ENCODE results near the gene KCNJ10. TPM values are rescaled to one million over a fixed set of nuclear protein-coding genes. Genes with fewer than 3 reads are reported as not detected.

Gene KCNJ10
- polyA plus RNA-seq, 1 donor (not counting 4 experiments of a cell fraction or from before 2014, with no cell fraction given), result not detected

DNA sequence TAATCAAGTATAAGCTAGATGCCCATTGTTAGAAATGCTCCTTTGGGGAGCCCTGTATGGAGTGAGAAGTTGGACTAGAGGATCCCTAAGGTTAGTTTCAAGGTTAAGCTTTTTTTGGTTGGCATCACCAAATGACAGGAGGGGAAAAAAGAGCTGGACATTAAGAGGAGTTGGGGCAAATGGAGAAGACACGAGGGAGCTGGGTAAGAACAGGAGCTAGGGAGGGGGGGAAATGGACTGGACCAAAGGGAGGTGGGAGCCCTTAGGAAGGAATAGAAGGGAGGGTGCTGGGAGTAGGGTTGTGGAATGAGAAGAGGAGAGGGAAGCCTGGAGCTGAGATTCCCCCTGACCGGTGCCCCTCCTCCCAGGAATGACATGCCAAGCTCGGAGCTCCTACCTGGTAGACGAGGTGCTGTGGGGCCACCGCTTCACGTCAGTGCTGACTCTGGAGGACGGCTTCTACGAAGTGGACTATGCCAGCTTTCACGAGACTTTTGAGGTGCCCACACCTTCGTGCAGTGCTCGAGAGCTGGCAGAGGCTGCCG lies 17.2 kb upstream of the KCNJ10 start:
- dilution Hi-C loops (cut with MboI; ENCODE audit: extremely low pct_ligation_motif_present, low sequenced_read_pairs), result no loop called here
- no peak overlapping the region for H3K9ac ChIP-seq (ENCODE audit: control insufficient read depth, extremely low read depth, insufficient read depth, low read length)

DNA sequence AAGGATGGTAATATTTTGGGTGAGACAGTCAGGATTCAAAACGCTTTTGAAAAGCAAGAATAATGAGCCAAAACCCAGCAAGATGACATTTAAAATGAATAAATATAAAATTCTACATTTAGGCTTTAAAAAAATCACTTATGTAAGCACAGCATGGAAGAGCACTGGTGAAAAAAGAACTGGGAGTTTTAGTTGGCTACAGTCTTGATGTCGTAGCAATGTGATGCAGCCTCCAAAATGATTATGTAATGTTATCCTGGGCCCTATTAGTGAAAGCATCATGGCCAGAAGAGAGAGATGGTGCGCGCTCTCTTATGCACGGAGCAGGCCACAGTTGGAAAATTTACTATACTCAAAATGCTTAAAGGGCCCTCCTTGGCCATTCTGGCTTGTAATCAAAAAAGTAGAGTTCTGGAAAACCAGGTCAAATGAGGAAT lies 16.5 kb upstream of the KCNJ10 start:
- H3K9me3 ChIP-seq (ENCODE audit: control insufficient read depth, low read depth, low read length), result no peaks in the 10 kb centered on the region
- peaks cover 3 to 4% of the 10 kb centered on the region in 2 experiments for H3K36me3 ChIP-seq (ENCODE audit: control insufficient read depth in 2 of 2, extremely low read depth in 1 of 2, insufficient read depth in 2 of 2, low read length in 2 of 2)
- no peaks in the 10 kb centered on the region for H3K9me1 ChIP-seq (ENCODE audit: control insufficient read depth, extremely low read depth, insufficient read depth, low read length)
- H4K20me1 ChIP-seq (ENCODE audit: control insufficient read depth, extremely low read depth, insufficient read depth, low read length), result no peaks in the 10 kb centered on the region
- DNase-seq (ENCODE audit: low read depth, low spot score) (no peak), FAIRE-seq (no peak)
- no peak overlapping the region for H3K9ac ChIP-seq (ENCODE audit: control insufficient read depth, extremely low read depth, insufficient read depth, low read length)
- H2AFZ ChIP-seq (ENCODE audit: control insufficient read depth, low read length), result no peak overlapping the region
- no peak for TF ChIP-seq CTCF (optimal IDR thresholded peaks at IDR 0.05 in 1 of 3, IDR thresholded peaks at IDR 0.05 in 1 of 3, conservative IDR thresholded peaks at IDR 0.05 in 1 of 3; ENCODE audit: extremely low read depth in 1 of 3, insufficient read depth in 2 of 3, low read length in 3 of 3)
- TF ChIP-seq EZH2 (IDR thresholded peaks at IDR 0.05; ENCODE audit: low read length), result no peak
- peaks cover 5% of the 10 kb centered on the region for H3K4me1 ChIP-seq (ENCODE audit: control insufficient read depth, extremely low read depth, insufficient read depth, low read length)
- no peak overlapping the region for H3K4me3 ChIP-seq (ENCODE audit: control insufficient read depth in 2 of 3, extremely low read depth in 1 of 3, insufficient read depth in 2 of 3, low read depth in 1 of 3, low read length in 3 of 3)
- dilution Hi-C loops (cut with MboI; ENCODE audit: extremely low pct_ligation_motif_present, low sequenced_read_pairs), result no loop called here
- no peaks in the 10 kb centered on the region for H3K79me2 ChIP-seq (ENCODE audit: control insufficient read depth, insufficient read depth, low read length)
- no peak overlapping the region for H3K4me2 ChIP-seq (ENCODE audit: control insufficient read depth, extremely low read depth, insufficient read depth, low read depth, low read length)
- peaks cover 24% of the 10 kb centered on the region for H3K27me3 ChIP-seq (ENCODE audit: control insufficient read depth, extremely low read depth, insufficient read depth, low read length)
- H3K27ac ChIP-seq (ENCODE audit: control insufficient read depth, insufficient read depth, low read length), result no peak overlapping the region

More for the DNA sequence above, 17.2 kb upstream of the KCNJ10 start:
- Histone ChIP-seq H3K9me3 (ENCODE audit: control insufficient read depth, low read depth, low read length) (no peaks in the 10 kb centered on the region), H3K4me1 (ENCODE audit: control insufficient read depth, extremely low read depth, insufficient read depth, low read length) (peaks cover 5% of the 10 kb centered on the region), H3K36me3 (ENCODE audit: control insufficient read depth in 2 of 2, extremely low read depth in 1 of 2, insufficient read depth in 2 of 2, low read length in 2 of 2) (peaks cover 7 to 9% of the 10 kb centered on the region in 2 experiments), H2AFZ (ENCODE audit: control insufficient read depth, low read length) (no peak overlapping the region), H3K27me3 (ENCODE audit: control insufficient read depth, extremely low read depth, insufficient read depth, low read length) (peaks cover 16% of the 10 kb centered on the region), H3K27ac (ENCODE audit: control insufficient read depth, insufficient read depth, low read length) (no peak overlapping the region), H3K79me2 (ENCODE audit: control insufficient read depth, insufficient read depth, low read length) (no peaks in the 10 kb centered on the region), H3K4me3 (ENCODE audit: control insufficient read depth in 2 of 3, extremely low read depth in 1 of 3, insufficient read depth in 2 of 3, low read depth in 1 of 3, low read length in 3 of 3) (no peak overlapping the region), H3K4me2 (ENCODE audit: control insufficient read depth, extremely low read depth, insufficient read depth, low read depth, low read length) (no peak overlapping the region), H3K9me1 (ENCODE audit: control insufficient read depth, extremely low read depth, insufficient read depth, low read length) (no peaks in the 10 kb centered on the region), H4K20me1 (ENCODE audit: control insufficient read depth, extremely low read depth, insufficient read depth, low read length) (no peaks in the 10 kb centered on the region)
- FAIRE-seq, result no peak
- DNase-seq (ENCODE audit: low read depth, low spot score), result no peak
- TF ChIP-seq EZH2 (IDR thresholded peaks at IDR 0.05; ENCODE audit: low read length) (no peak), CTCF (optimal IDR thresholded peaks at IDR 0.05 in 1 of 3, IDR thresholded peaks at IDR 0.05 in 1 of 3, conservative IDR thresholded peaks at IDR 0.05 in 1 of 3; ENCODE audit: extremely low read depth in 1 of 3, insufficient read depth in 2 of 3, low read length in 3 of 3) (no peak)

All from keratinocyte (primary cell).